Left cardiac atrium (tissue), 2 donors: ENCODE data around the gene DCTN4. TPM values are rescaled to one million over a fixed set of nuclear protein-coding genes. Genes with fewer than 3 reads are reported as not detected.

ENCODE experiments used
- total RNA-seq, 2 donors: library from RNA; stranded (reverse); fragmentation: NEBNext Ultra II Directional; extraction: Animal tissue kit (Norgen Biotek cat#: 25700); gene quantifications; one replicate each; pipeline ENCODE4 v1.2.1, GENCODE V29; 2021
- donor health status: DM: no; HTN: yes; CAD: no; lungs with severe emphysema.
- donor health status: DM: yes; HTN: yes; CAD: no.

Gene DCTN4
- total RNA-seq, 2 donors from 2014 or later, result 37.8 to 48.1 TPM

Other genes with a start within 250 kb of the DCTN4 start
- 100 to 1,000 TPM; 503 to 769 TPM for gene SYNPO, start 118.4 kb downstream of the DCTN4 start, total RNA-seq
- 1 to 10 TPM; 2.9 to 3.0 TPM for gene MYOZ3, start 97.8 kb downstream of the DCTN4 start, total RNA-seq
- 10 to 100 TPM; 27.2 to 28.2 TPM for gene RBM22, start 58.0 kb downstream of the DCTN4 start, total RNA-seq
- 10 to 100 TPM; 27.9 to 37.8 TPM for gene SMIM3, start 19.7 kb upstream of the DCTN4 start, total RNA-seq
- gene IRGM, start 87.5 kb upstream of the DCTN4 start, total RNA-seq, result not detected
- gene ZNF300, start 146.0 kb upstream of the DCTN4 start, total RNA-seq, result 1 to 10 TPM; 1.2 to 2.0 TPM